ENCODE results near the gene NELL2.
A peak's percentile ranks its signal among the peaks of the same experiment; 100 is the strongest.
"Not testable (repeated sequence)": the region's sequence is repeated elsewhere in the genome, so short reads cannot be mapped to it uniquely, and the experiment has no call there.

NELL2 gene

GRCh38 chr12:44778863-44779262 is 97.3 kb downstream of the NELL2 start:
- DNase-seq (ENCODE audit: low spot score), result no peak

GRCh38 chr12:44777044-44777443 is 99.1 kb downstream of the NELL2 start:
- no peak for DNase-seq (ENCODE audit: low spot score)

- DNase-seq (ENCODE audit: low spot score), result no peak
Observed at GRCh38 chr12:44775901-44776300, 100.2 kb downstream of the NELL2 start.

GRCh38 chr12:44774815-44775411 is 101.2 kb downstream of the NELL2 start:
- DNase-seq (ENCODE audit: low spot score), result peak; percentile 57

- DNase-seq (ENCODE audit: low spot score), result no peak
Observed at GRCh38 chr12:44771485-44772021, 104.6 kb downstream of the NELL2 start.

- DNase-seq (ENCODE audit: low spot score), result no peak
Observed at GRCh38 chr12:44765796-44766195, 110.3 kb downstream of the NELL2 start.

- DNase-seq (ENCODE audit: low spot score), result no peak
Observed at GRCh38 chr12:44763021-44763420, 113.1 kb downstream of the NELL2 start.

GRCh38 chr12:44759289-44759688 is 116.8 kb downstream of the NELL2 start:
- DNase-seq (ENCODE audit: low spot score), result no peak

- no peak for DNase-seq (ENCODE audit: low spot score)
Observed at GRCh38 chr12:44750468-44750867, 125.6 kb downstream of the NELL2 start.

GRCh38 chr12:44749566-44749965 is 126.5 kb downstream of the NELL2 start:
- no peak for DNase-seq (ENCODE audit: low spot score)

- DNase-seq (ENCODE audit: low spot score), result no peak
Observed at GRCh38 chr12:44748950-44749468, 127.1 kb downstream of the NELL2 start.

GRCh38 chr12:44741292-44741980 is 134.7 kb downstream of the NELL2 start:
- not testable (repeated sequence) for DNase-seq (ENCODE audit: low spot score)

- DNase-seq (ENCODE audit: low spot score), result no peak
Observed at GRCh38 chr12:44738051-44738450, 138.1 kb downstream of the NELL2 start.

GRCh38 chr12:44728566-44728965 is 147.5 kb downstream of the NELL2 start:
- DNase-seq (ENCODE audit: low spot score), result no peak

- DNase-seq (ENCODE audit: low spot score), result no peak
Observed at GRCh38 chr12:44720265-44720664, 155.8 kb downstream of the NELL2 start.

GRCh38 chr12:44717612-44718011 is 158.5 kb downstream of the NELL2 start:
- DNase-seq (ENCODE audit: low spot score), result no peak

- DNase-seq (ENCODE audit: low spot score), result no peak
Observed at GRCh38 chr12:44716711-44717110, 159.4 kb downstream of the NELL2 start.

- no peak for DNase-seq (ENCODE audit: low spot score)
Observed at GRCh38 chr12:44711736-44712135, 164.4 kb downstream of the NELL2 start.

- no peak for DNase-seq (ENCODE audit: low spot score)
Observed at GRCh38 chr12:44709166-44709565, 166.9 kb downstream of the NELL2 start.

GRCh38 chr12:44708218-44708617 is 167.9 kb downstream of the NELL2 start:
- no peak for DNase-seq (ENCODE audit: low spot score)

- no peak for DNase-seq (ENCODE audit: low spot score)
Observed at GRCh38 chr12:44703182-44703910, 172.8 kb downstream of the NELL2 start.

GRCh38 chr12:44697511-44697910 is 178.6 kb downstream of the NELL2 start:
- no peak for DNase-seq (ENCODE audit: low spot score)

GRCh38 chr12:44696542-44696941 is 179.6 kb downstream of the NELL2 start:
- no peak for DNase-seq (ENCODE audit: low spot score)
